CD14-positive monocyte (primary cell): ENCODE data around the gene SLC12A7. TPM values are rescaled to one million over a fixed set of nuclear protein-coding genes. Genes with fewer than 3 reads are reported as not detected.
A peak's percentile ranks its signal among the peaks of the same experiment; 100 is the strongest.
"Not testable (repeated sequence)": the region's sequence is repeated elsewhere in the genome, so short reads cannot be mapped to it uniquely, and the experiment has no call there.

Experiments used
- DNase-seq, 3 donors: peaks; one replicate each; pipeline ENCODE4 v3.0.0-alpha.2; 2011 to 2022
- H2AFZ ChIP-seq: 2 replicates; pipeline ENCODE4 v1.6.0; 2012; ENCODE audit warnings: mild to moderate bottlenecking, low read depth, low read length, inconsistent platforms; ENCODE audit not compliant: insufficient read depth, poor library complexity, severe bottlenecking
- H3K27ac ChIP-seq, 2 donors: 1 replicate in 1 of 2; 2 replicates in 1 of 2; pipeline ENCODE4 v1.5.1; 2012 to 2013; ENCODE audit warnings: low read length in 2 of 2, control low read depth in 1 of 2, inconsistent platforms in 1 of 2, low read depth in 1 of 2, mild to moderate bottlenecking in 1 of 2
- H3K27me3 ChIP-seq, 2 donors: one replicate each; pipeline versions ENCODE4 v1.6.0 to v1.6.1; 2011 to 2013; ENCODE audit warnings: low read length in 2 of 2; ENCODE audit not compliant: control insufficient read depth in 2 of 2, insufficient read depth in 2 of 2
- H3K36me3 ChIP-seq, 2 donors: replicated peaks in 1 of 2; 1 replicate in 1 of 2; 2 replicates in 1 of 2; pipeline versions ENCODE4 v1.5.1 to v1.6.1; 2012 to 2013; ENCODE audit warnings: low read length in 2 of 2, control low read depth in 1 of 2, inconsistent platforms in 1 of 2, mild to moderate bottlenecking in 1 of 2; ENCODE audit not compliant: insufficient read depth in 2 of 2, control insufficient read depth in 1 of 2
- H3K4me1 ChIP-seq, 2 donors: 1 replicate in 1 of 2; 2 replicates in 1 of 2; pipeline versions ENCODE4 v1.5.1 to v1.6.1; 2012 to 2013; ENCODE audit warnings: low read length in 2 of 2, control low read depth in 1 of 2, inconsistent platforms in 1 of 2, mild to moderate bottlenecking in 1 of 2, moderate library complexity in 1 of 2; ENCODE audit not compliant: insufficient read depth in 2 of 2, control insufficient read depth in 1 of 2
- H3K4me2 ChIP-seq: replicated peaks from 2 replicates; pipeline ENCODE3; 2012; ENCODE audit warnings: low read length, moderate library complexity, mild to moderate bottlenecking; ENCODE audit not compliant: poor library complexity, severe bottlenecking; ENCODE audit errors: extremely low read depth
- H3K4me3 ChIP-seq, 3 experiments: fragments of 200-600 bp in 1 of 3; sonication (generic) in 1 of 3; replicated peaks in 1 of 3; 1 replicate in 2 of 3; 2 replicates in 1 of 3; pipeline ENCODE4 v1.5.1; 2011 to 2013; ENCODE audit warnings: low read length in 3 of 3, mild to moderate bottlenecking in 3 of 3, control low read depth in 2 of 3, low read depth in 2 of 3, inconsistent platforms in 1 of 3, moderate library complexity in 1 of 3
- H3K79me2 ChIP-seq: 2 replicates; pipeline ENCODE4 v1.6.0; 2012; ENCODE audit warnings: mild to moderate bottlenecking, control low read depth, inconsistent platforms, low read length, moderate library complexity; ENCODE audit not compliant: insufficient read depth
- H3K9ac ChIP-seq: 2 replicates; pipeline ENCODE4 v1.6.0; 2017; ENCODE audit warnings: low read length, mild to moderate bottlenecking; ENCODE audit not compliant: insufficient read depth, poor library complexity, severe bottlenecking
- H3K9me3 ChIP-seq, 2 donors: replicated peaks in 1 of 2; 1 replicate in 1 of 2; 2 replicates in 1 of 2; pipeline versions ENCODE4 v1.5.1 to v1.6.1; 2012 to 2013; ENCODE audit warnings: low read length in 2 of 2, control low read depth in 1 of 2; ENCODE audit not compliant: control insufficient read depth in 1 of 2, insufficient read depth in 1 of 2
- H4K20me1 ChIP-seq: 2 replicates; pipeline ENCODE4 v1.6.0; 2012; ENCODE audit warnings: mild to moderate bottlenecking, low read length, control low read depth, moderate library complexity; ENCODE audit not compliant: insufficient read depth
- H3K27ac Mint-ChIP-seq, 7 donors: one replicate each; pipeline ENCODE4 v1.8.0; 2020; ENCODE audit warnings: mild to moderate bottlenecking in 7 of 7, mixed read lengths in 7 of 7, moderate library complexity in 6 of 7, inconsistent platforms in 2 of 7
- H3K27me3 Mint-ChIP-seq, 3 donors: one replicate each; pipeline ENCODE4 v1.8.0; 2021 to 2022; ENCODE audit warnings: low read depth in 3 of 3, mild to moderate bottlenecking in 3 of 3, mixed read lengths in 3 of 3, moderate library complexity in 3 of 3, inconsistent platforms in 1 of 3
- H3K36me3 Mint-ChIP-seq, 2 donors: one replicate each; pipeline ENCODE4 v1.8.0; 2020; ENCODE audit warnings: mixed read lengths in 2 of 2, inconsistent platforms in 1 of 2, mild to moderate bottlenecking in 1 of 2
- H3K4me1 Mint-ChIP-seq: one replicate; pipeline ENCODE4 v1.8.0; 2020; ENCODE audit warnings: mild to moderate bottlenecking, mixed read lengths
- H3K4me3 Mint-ChIP-seq, 2 donors: one replicate each; pipeline ENCODE4 v1.8.0; 2020; ENCODE audit warnings: mild to moderate bottlenecking in 2 of 2, mixed read lengths in 2 of 2, moderate library complexity in 1 of 2
- H3K9me3 Mint-ChIP-seq, 7 donors: one replicate each; pipeline ENCODE4 v1.8.0; 2020 to 2022; ENCODE audit warnings: mixed read lengths in 7 of 7, mild to moderate bottlenecking in 6 of 7, moderate library complexity in 6 of 7, inconsistent platforms in 2 of 7
- CTCF ChIP-seq: fragments of 200-600 bp; IDR thresholded peaks from one replicate; pipeline ENCODE4 v1.8.0; 2022; ENCODE audit warnings: antibody characterized with exemption, mild to moderate bottlenecking
- WGBS: methylation state at CpG from one replicate; pipeline ENCODE4 v1.1.5; 2013; ENCODE audit warnings: missing lambda C conversion rate; ENCODE audit not compliant: insufficient coverage; 5-methylcytosine and 5-hydroxymethylcytosine counted together
- intact Hi-C, 2 donors: fragments of 100-400 bp; cut with micrococcal nuclease; formaldehyde crosslinking; loops; one replicate each; pipeline versions ENCODE4 v1.15.0 to v1.15.1; 2023
- polyA plus RNA-seq, 3 donors: library from polyadenylated mRNA; depleted of rRNA in 1 of 3; unstranded in 2 of 3; stranded (reverse) in 1 of 3; fragments of 300-500 nt in 2 of 3; fragments of >200 nt in 1 of 3; fragmentation: Illumina TruSeq in 2 of 3; gene quantifications; 1 replicate in 2 of 3; 2 replicates in 1 of 3; pipeline ENCODE4 v1.2.3, GENCODE V29; 2012 to 2021

SLC12A7 gene
- polyA plus RNA-seq, 3 donors, result 8.2 to 31.2 (median 12.5) TPM

- H3K4me3 ChIP-seq, result no peak overlapping the region
- no peaks in the 10 kb centered on the region for H4K20me1 ChIP-seq
- H3K27me3 ChIP-seq, result no peaks in the 10 kb centered on the region
- Mint-ChIP-seq H3K4me3 (no peak overlapping the region), H3K27ac (no peak overlapping the region), H3K4me1 (peaks cover 11% of the 10 kb centered on the region), H3K27me3 (peaks cover 8 to 11% (median 10%) of the 10 kb centered on the region in 3 donors), H3K9me3 (peaks cover 0 to 3% (median 0%) of the 10 kb centered on the region in 7 donors), H3K36me3 (no peaks in the 10 kb centered on the region)
- H3K4me1 ChIP-seq, result peaks cover 7% of the 10 kb centered on the region in 2 donors
- intact Hi-C loops, result no loop called here
- H3K9me3 ChIP-seq, result no peaks in the 10 kb centered on the region
- DNase-seq, result no peak
- no peaks in the 10 kb centered on the region for H3K79me2 ChIP-seq
- H2AFZ ChIP-seq, result no peak overlapping the region
- H3K27ac ChIP-seq, result no peak overlapping the region
- H3K36me3 ChIP-seq, result no peaks in the 10 kb centered on the region
- 95% methylated on average over 22 of the region's 24 CpGs for WGBS
- H3K9ac ChIP-seq, result no peak overlapping the region
- H3K4me2 ChIP-seq, result no peak overlapping the region
- no peak for TF ChIP-seq CTCF
Measured at GRCh38 chr5:1128977-1129710, 17.3 kb upstream of the SLC12A7 start.

- Histone ChIP-seq H2AFZ (no peak overlapping the region), H3K4me3 (no peak overlapping the region), H3K27me3 (no peaks in the 10 kb centered on the region), H3K9ac (no peak overlapping the region), H3K9me3 (no peaks in the 10 kb centered on the region), H4K20me1 (no peaks in the 10 kb centered on the region), H3K36me3 (no peaks in the 10 kb centered on the region), H3K4me1 (no peaks in the 10 kb centered on the region), H3K79me2 (no peaks in the 10 kb centered on the region), H3K27ac (no peak overlapping the region), H3K4me2 (no peak overlapping the region)
- H3K27me3 Mint-ChIP-seq, result peaks cover 8 to 10% (median 9%) of the 10 kb centered on the region in 3 donors
- H3K9me3 Mint-ChIP-seq, result peaks cover 0 to 3% (median 0%) of the 10 kb centered on the region in 7 donors
- WGBS, result 88% methylated on average over 18 of the region's 20 CpGs
- no peak overlapping the region for H3K4me3 Mint-ChIP-seq
- H3K27ac Mint-ChIP-seq, result peak overlapping the region in 1 of 7 donors; percentile 45
- peaks cover 3% of the 10 kb centered on the region for H3K4me1 Mint-ChIP-seq
- intact Hi-C loops, result no loop called here
- no peak for DNase-seq
- no peak for TF ChIP-seq CTCF
- H3K36me3 Mint-ChIP-seq, result no peaks in the 10 kb centered on the region
Measured at GRCh38 chr5:1127959-1128785, 16.3 kb upstream of the SLC12A7 start.

GRCh38 chr5:1125695-1126094 is 13.8 kb upstream of the SLC12A7 start:
- H3K27ac ChIP-seq, H3K4me2 ChIP-seq, H3K4me3 Mint-ChIP-seq, H2AFZ ChIP-seq, H3K27me3 ChIP-seq, intact Hi-C loops, H4K20me1 ChIP-seq, H3K4me1 Mint-ChIP-seq, H3K36me3 ChIP-seq, H3K36me3 Mint-ChIP-seq, DNase-seq, H3K9ac ChIP-seq, H3K4me1 ChIP-seq, H3K9me3 Mint-ChIP-seq, H3K27ac Mint-ChIP-seq, H3K79me2 ChIP-seq, H3K4me3 ChIP-seq, H3K9me3 ChIP-seq: not testable (repeated sequence)
- 100% methylated on average over 1 of the region's 2 CpGs for WGBS
- peaks cover 8 to 12% (median 11%) of the 10 kb centered on the region in 3 donors for H3K27me3 Mint-ChIP-seq
